ENCODE measurements around the gene RPS21.
"Not testable (repeated sequence)": the region's sequence is repeated elsewhere in the genome, so short reads cannot be mapped to it uniquely, and the experiment has no call there.

The RPS21 gene

GRCh38 chr20:62365814-62366369 lies 21.0 kb upstream of the RPS21 start:
- DNase-seq (ENCODE audit: low read depth), result no peak

- DNase-seq (ENCODE audit: low read depth), result no peak
Observed at GRCh38 chr20:62366370-62367135, 20.4 kb upstream of the RPS21 start.

GRCh38 chr20:62367136-62367632 lies 19.7 kb upstream of the RPS21 start, which contains the start of gene LAMA5:
Gene LAMA5, minus strand, starts transcription at chr20:62367312. Its CDS starts 67 bp downstream, at chr20:62367245.
- DNase-seq (ENCODE audit: low read depth), result no peak

- DNase-seq (ENCODE audit: low read depth), result no peak
Observed at GRCh38 chr20:62367633-62368391, 19.1 kb upstream of the RPS21 start.

- no peak for DNase-seq (ENCODE audit: low read depth)
Observed at GRCh38 chr20:62368392-62368975, 18.4 kb upstream of the RPS21 start.

GRCh38 chr20:62368976-62369814 lies 17.7 kb upstream of the RPS21 start:
- DNase-seq (ENCODE audit: low read depth), result peak; percentile 43

- DNase-seq (ENCODE audit: low read depth), result no peak
Observed at GRCh38 chr20:62369815-62370114, 17.1 kb upstream of the RPS21 start.

- peak; percentile 84 for DNase-seq (ENCODE audit: low read depth)
Observed at GRCh38 chr20:62370115-62370806, 16.6 kb upstream of the RPS21 start.

- DNase-seq (ENCODE audit: low read depth), result no peak
Observed at GRCh38 chr20:62370807-62371587, 15.9 kb upstream of the RPS21 start.

GRCh38 chr20:62371588-62372041 lies 15.3 kb upstream of the RPS21 start:
- DNase-seq (ENCODE audit: low read depth), result no peak

- DNase-seq (ENCODE audit: low read depth), result no peak
Observed at GRCh38 chr20:62372042-62372993, 14.6 kb upstream of the RPS21 start.

- not testable (repeated sequence) for DNase-seq (ENCODE audit: low read depth)
Observed at GRCh38 chr20:62373631-62374179, 13.2 kb upstream of the RPS21 start.

- DNase-seq (ENCODE audit: low read depth), result no peak
Observed at GRCh38 chr20:62374331-62375152, 12.4 kb upstream of the RPS21 start.

- peak; percentile 93 for DNase-seq (ENCODE audit: low read depth)
Observed at GRCh38 chr20:62376112-62377063, 10.5 kb upstream of the RPS21 start.

GRCh38 chr20:62377064-62377461 lies 9.8 kb upstream of the RPS21 start:
- DNase-seq (ENCODE audit: low read depth), result no peak

- DNase-seq (ENCODE audit: low read depth), result no peak
Observed at GRCh38 chr20:62377615-62378178, 9.2 kb upstream of the RPS21 start.

All from amniotic epithelial cell (primary cell).